Muscle layer of colon (tissue), 2 donors: ENCODE measurements around the gene HOXB13.
"Not testable (repeated sequence)": the region's sequence is repeated elsewhere in the genome, so short reads cannot be mapped to it uniquely, and the experiment has no call there.

Experiments used
- H3K27ac ChIP-seq: one replicate; pipeline ENCODE4 v1.7.0; 2013; ENCODE audit warnings: low read depth, mild to moderate bottlenecking, low read length, moderate library complexity
- H3K27me3 ChIP-seq, 2 donors: one replicate each; pipeline ENCODE4 v1.7.0; 2013; ENCODE audit warnings: low read length in 2 of 2, mild to moderate bottlenecking in 2 of 2; ENCODE audit not compliant: insufficient read depth in 2 of 2, control insufficient read depth in 1 of 2
- H3K36me3 ChIP-seq: one replicate; pipeline ENCODE4 v1.7.0; 2013; ENCODE audit warnings: mild to moderate bottlenecking, low read length; ENCODE audit not compliant: insufficient read depth
- H3K4me1 ChIP-seq: one replicate; pipeline ENCODE4 v1.7.0; 2013; ENCODE audit warnings: mild to moderate bottlenecking, low read length; ENCODE audit not compliant: insufficient read depth
- H3K4me3 ChIP-seq, 2 donors: one replicate each; pipeline ENCODE4 v1.7.0; 2013; ENCODE audit warnings: low read length in 2 of 2, low read depth in 1 of 2, mild to moderate bottlenecking in 1 of 2, moderate library complexity in 1 of 2
- H3K9ac ChIP-seq: one replicate; pipeline ENCODE4 v1.7.0; 2013; ENCODE audit warnings: low read length
- H3K9me3 ChIP-seq: one replicate; pipeline ENCODE4 v1.7.0; 2013; ENCODE audit warnings: mild to moderate bottlenecking, low read length
- donor health status: abdominal sarcoma.
- donor health status: Adenocarcinoma of cecum.

HOXB13 gene

GRCh38 chr17:48722915-48723422 is 5.6 kb downstream of the HOXB13 start, which contains the start of gene PRAC2:
Gene PRAC2, plus strand, starts transcription at chr17:48723185. Its CDS starts 1,226 bp downstream, at chr17:48724411.
- Histone ChIP-seq H3K9ac (no peak within 1 kb of the TSS), H3K27ac (no peak within 1 kb of the TSS), H3K9me3 (no peaks in the 10 kb centered on the region), H3K27me3 (peaks cover 94 to 99% of the 10 kb centered on the region in 2 donors), H3K4me1 (peaks cover 30% of the 10 kb centered on the region), H3K36me3 (no peaks in the 10 kb centered on the region), H3K4me3 (no peak within 1 kb of the TSS)

DNA sequence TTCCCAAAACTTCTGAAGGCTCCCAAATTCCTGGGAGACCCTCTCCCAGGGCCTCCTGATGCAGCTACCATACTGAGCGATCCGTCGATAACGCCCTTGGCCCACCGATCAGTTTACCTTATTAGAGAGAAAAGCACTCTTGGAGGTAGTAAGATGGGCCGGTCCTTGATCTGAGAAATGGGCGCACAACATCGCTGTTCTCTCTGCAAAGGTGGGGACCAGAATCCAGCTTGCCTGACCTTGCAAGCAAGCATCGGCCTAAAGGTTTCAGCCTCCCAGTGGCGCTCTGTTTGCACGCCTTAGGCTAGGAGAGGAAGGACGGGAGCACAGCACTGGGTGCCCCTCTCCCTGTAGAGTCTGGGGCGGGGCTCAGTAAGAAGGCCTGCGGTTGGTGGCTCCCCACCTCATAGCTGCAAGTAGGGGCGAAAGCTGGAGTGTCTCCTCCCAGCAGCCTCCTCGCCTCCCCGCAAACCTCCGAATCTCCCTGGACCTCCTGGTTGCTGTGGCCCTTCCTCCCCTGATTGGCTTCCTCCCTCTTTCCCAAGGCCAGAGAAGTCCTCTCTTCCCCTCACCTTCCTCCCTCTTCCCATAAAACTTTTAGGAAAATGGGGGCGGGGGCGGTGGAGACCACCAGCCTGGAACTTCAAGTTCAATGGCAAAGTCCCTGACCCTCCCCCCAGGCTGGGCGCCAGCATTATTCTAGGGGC is 6.2 kb downstream of the HOXB13 start, which contains the start of gene PRAC1:
TSS of gene PRAC1 (minus strand) at position 318 of the 707 bp plus-strand sequence. CDS start at position 192, 126 bp downstream.
- no peaks in the 10 kb centered on the region for H3K9me3 ChIP-seq
- H3K9ac ChIP-seq: no peak within 1 kb of the TSS
- H3K36me3 ChIP-seq: no peaks in the 10 kb centered on the region
- H3K27me3 ChIP-seq: peaks cover 94 to 99% of the 10 kb centered on the region in 2 donors
- no peak within 1 kb of the TSS for H3K4me3 ChIP-seq
- H3K4me1 ChIP-seq: peaks cover 30% of the 10 kb centered on the region
- no peak within 1 kb of the TSS for H3K27ac ChIP-seq

- no peaks in the 10 kb centered on the region for H3K9me3 ChIP-seq
- H3K27me3 ChIP-seq: peaks cover 91 to 95% of the 10 kb centered on the region in 2 donors
- H3K27ac ChIP-seq: no peak overlapping the region
- H3K9ac ChIP-seq: no peak overlapping the region
- H3K36me3 ChIP-seq: no peaks in the 10 kb centered on the region
- H3K4me3 ChIP-seq: no peak overlapping the region
- H3K4me1 ChIP-seq: peaks cover 30% of the 10 kb centered on the region
Measured at GRCh38 chr17:48721009-48721402, 7.5 kb downstream of the HOXB13 start.

DNA sequence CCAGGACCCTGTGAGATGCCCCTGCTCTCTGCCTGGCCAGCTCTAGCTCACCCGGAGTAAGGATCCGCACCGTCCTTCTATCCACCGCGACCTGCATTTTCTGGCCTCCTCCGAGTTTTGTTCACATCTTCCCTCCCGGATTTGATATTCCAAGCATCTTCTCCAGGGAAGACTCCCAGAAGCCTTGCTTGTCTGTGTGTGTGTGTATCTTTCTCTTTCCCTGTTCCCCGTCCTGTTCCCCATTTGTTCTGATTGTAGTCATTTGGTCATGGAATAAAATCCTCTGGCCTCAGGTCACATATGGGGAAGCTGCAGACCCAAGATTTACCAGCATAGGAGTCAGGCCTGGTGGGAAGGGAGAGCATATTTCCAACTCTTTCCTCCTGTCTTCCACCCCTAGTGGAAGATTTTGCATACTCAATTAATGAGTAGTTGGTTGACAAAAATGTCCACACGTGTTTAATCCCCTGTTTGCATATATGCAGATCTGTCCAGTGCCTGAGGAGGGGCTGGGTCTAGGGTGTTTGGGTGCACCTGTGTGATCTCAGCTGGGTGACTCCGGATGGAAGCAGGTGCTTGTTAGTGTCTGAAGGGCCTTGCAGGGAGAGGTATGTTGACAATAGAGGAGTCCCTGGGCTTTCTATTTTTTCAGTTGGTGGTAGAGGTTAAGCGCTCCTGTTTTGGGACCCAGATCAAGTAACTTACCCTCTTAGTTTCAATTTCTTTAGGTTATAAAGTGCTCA is 8.1 kb downstream of the HOXB13 start:
- Histone ChIP-seq H3K36me3 (no peaks in the 10 kb centered on the region), H3K4me1 (peaks cover 30% of the 10 kb centered on the region), H3K4me3 (no peak overlapping the region), H3K27me3 (peaks cover 87 to 93% of the 10 kb centered on the region in 2 donors), H3K9ac (no peak overlapping the region), H3K27ac (no peak overlapping the region), H3K9me3 (no peaks in the 10 kb centered on the region)

- Histone ChIP-seq H3K4me1 (peaks cover 25% of the 10 kb centered on the region), H3K27ac (no peak overlapping the region), H3K4me3 (no peak overlapping the region), H3K27me3 (peaks cover 80 to 88% of the 10 kb centered on the region in 2 donors), H3K36me3 (no peaks in the 10 kb centered on the region), H3K9me3 (no peaks in the 10 kb centered on the region), H3K9ac (no peak overlapping the region)
Measured at GRCh38 chr17:48719642-48720265, 8.8 kb downstream of the HOXB13 start.

DNA sequence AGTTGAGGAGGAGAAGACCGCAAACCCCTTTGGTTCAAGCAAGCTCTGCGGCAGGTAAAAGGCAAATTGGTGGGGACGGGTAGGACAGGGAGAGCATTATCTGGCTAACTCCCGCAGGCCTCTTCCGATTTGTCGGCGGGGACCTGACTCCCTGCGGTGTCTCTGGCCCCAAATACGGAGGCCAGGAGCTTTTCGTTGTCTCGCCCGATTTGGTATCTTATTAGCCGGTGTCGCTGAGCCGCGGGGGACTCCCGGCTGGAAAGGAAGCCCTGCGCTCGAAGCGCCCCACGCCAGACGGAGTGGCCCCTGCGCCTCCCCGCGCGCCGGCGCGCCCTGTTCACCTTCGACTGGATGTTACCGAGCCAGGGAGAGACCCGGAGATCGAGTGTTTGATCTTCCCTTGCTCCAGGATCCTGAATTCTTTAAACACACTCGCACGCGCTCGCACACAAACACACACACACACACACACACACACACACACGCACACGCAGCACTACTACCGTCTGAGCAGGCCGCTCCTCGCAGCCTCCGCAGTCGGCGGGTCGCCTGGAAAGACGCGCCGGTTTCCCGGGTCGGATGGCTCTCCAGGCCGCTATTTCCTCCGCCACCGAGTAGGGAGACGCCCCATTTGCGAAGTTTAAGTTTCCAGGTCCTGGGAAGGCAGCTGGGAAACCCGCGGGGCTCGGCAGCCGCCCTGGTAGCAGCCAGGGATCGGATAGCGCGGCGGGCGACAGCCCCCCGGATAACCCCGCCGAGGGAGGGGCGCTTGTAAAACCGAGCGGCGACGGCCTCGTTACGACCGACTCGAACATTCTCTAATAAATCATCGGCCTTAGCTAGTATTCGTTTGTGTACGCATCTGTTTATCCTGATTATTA is 9.5 kb downstream of the HOXB13 start:
- Histone ChIP-seq H3K4me3 (no peak overlapping the region), H3K4me1 (peaks cover 19% of the 10 kb centered on the region), H3K9me3 (no peaks in the 10 kb centered on the region), H3K9ac (no peak overlapping the region), H3K27ac (no peak overlapping the region), H3K27me3 (peaks cover 77 to 87% of the 10 kb centered on the region in 2 donors), H3K36me3 (no peaks in the 10 kb centered on the region)

GRCh38 chr17:48718227-48718760 is 10.3 kb downstream of the HOXB13 start:
- no peak overlapping the region for H3K9ac ChIP-seq
- peaks cover 70 to 87% of the 10 kb centered on the region in 2 donors for H3K27me3 ChIP-seq
- peaks cover 12% of the 10 kb centered on the region for H3K4me1 ChIP-seq
- H3K4me3 ChIP-seq: no peak overlapping the region
- no peaks in the 10 kb centered on the region for H3K9me3 ChIP-seq
- H3K27ac ChIP-seq: no peak overlapping the region
- H3K36me3 ChIP-seq: no peaks in the 10 kb centered on the region

GRCh38 chr17:48717367-48718226 is 11.0 kb downstream of the HOXB13 start:
- Histone ChIP-seq H3K27ac (no peak overlapping the region), H3K9ac (no peak overlapping the region), H3K9me3 (no peaks in the 10 kb centered on the region), H3K4me1 (peaks cover 12% of the 10 kb centered on the region), H3K4me3 (no peak overlapping the region), H3K36me3 (no peaks in the 10 kb centered on the region), H3K27me3 (peaks cover 63 to 87% of the 10 kb centered on the region in 2 donors)

GRCh38 chr17:48716549-48716948 is 12.0 kb downstream of the HOXB13 start:
- H3K9ac ChIP-seq, H3K27ac ChIP-seq, H3K9me3 ChIP-seq, H3K4me3 ChIP-seq, H3K36me3 ChIP-seq: not testable (repeated sequence)
- Histone ChIP-seq H3K4me1 (peaks cover 12% of the 10 kb centered on the region), H3K27me3 (peaks cover 55 to 84% of the 10 kb centered on the region in 2 donors)
